HG02642 (cell line): ENCODE data around the gene MGAT5B.

Experiments used
- ATAC-seq: cut with Tn5 transposase; IDR thresholded peaks from one replicate; pipeline ENCODE4 v1.9.1; 2021; ENCODE audit warnings: mild to moderate bottlenecking; ENCODE audit not compliant: unreplicated experiment, poor library complexity

The MGAT5B gene

DNA sequence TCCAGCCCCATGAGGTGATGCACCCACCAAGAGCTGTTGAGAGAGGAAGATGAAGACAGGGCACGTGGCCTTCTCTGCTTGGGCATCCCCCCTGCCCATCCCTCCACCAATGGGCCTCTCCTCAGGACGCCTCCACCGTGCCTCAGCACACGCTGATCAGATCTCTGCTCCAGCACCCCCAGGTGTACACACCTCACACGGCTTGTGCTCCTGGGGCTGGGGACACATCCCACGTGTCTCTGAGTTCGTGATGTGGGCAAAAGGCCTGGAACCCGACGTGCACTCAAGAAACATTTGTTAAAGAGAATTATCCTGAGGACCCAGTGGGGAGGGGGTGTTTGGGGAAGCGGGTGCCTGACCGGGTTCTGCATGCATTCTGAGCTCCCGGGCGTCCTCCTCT, 55.3 kb downstream of the MGAT5B start:
- ATAC-seq = no peak

DNA sequence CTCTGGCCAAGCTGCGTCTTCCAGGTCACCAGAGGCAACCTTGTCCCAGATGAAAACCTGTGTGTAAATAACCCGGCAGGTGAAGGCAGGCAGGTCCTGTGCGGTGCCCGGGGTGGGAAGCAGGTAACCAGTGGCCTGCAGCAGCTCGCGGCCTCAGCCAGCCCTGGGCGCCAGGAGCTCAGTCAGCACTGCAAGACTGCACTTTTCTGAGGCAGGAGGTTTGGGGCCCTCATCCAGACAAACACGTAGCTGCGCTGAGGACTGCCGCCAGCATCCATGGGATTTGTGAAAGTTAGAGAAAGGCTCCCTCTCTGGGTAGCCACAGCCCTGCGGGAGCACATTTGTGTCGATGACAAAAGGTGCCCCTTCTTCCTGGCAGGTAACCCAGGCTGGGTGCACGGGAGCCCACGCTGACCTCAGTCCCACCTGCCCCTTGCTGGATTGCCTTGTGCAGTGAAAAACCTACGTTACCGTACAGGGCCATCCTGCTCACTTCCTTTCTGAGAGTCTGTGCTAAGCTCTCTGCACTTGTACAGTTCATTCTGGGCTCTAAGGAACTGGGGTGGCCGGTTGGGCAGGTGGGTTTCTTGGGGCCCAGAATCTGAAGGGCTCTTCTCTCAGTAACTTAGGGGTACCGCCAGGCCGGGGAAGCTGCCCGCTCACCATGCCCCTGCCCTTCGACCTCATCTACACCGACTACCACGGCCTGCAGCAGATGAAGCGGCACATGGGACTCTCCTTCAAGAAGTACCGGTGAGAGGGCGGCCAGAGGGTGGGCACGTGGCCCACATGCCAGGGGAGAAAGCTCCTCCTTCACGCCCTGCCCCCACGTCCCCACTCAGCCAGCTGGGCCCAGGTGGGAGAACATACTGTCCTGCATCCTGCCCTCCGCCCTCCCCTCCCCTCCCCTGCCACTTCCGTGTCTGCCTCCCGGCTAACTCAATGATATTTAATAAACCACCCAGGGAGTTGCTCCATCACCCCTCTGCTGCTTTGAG, 56.4 kb downstream of the MGAT5B start:
- no peak for ATAC-seq

DNA sequence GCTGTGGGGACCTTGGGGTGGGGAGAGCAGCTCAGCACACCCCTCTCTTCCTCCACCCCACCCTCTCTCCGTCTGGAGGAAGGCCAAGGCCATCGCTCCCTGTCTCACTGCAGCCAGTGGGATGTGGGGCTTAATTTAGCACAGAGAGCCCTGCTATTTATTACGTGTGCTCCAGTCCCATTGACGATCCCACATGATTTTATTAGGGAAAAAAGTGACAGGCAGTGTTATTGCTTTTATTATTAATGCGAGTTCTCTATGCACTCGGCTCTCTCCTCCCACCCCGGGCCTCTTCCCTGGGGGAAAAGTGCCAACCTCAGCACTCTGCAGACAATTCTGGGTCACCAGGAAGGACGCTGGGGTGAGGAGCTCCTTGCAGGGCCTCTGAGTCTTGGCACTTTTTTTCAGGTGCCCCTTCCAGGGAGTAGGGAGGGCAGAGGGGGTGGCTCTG, 57.3 kb downstream of the MGAT5B start:
- ATAC-seq = no peak

DNA sequence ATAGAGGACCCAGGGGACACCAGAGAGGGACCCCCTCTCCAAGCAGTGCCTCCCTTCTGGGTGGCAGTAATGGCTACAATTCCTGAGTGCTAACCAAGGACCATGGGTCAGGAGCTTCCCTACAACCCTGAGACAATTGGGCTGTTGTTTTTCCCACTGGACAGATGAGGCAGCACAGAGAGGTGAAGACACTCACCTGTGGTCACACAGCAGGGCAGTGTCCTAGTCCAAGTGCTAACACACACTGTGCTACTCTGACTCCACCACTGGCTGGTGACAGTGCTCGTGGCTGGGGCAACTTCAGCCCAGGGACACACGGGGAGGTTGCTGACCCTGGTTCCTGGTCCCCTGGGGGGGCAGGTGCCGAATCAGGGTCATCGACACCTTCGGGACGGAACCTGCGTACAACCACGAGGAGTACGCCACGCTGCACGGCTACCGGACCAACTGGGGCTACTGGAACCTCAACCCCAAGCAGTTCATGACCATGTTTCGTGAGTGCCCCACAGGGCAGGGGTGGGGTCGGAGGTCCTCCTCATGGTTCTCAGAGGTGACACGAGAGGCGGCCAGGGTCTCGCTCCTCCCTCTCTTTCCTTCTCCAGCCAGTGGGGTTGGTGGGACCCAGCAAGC, 58.1 kb downstream of the MGAT5B start:
- no peak for ATAC-seq

DNA sequence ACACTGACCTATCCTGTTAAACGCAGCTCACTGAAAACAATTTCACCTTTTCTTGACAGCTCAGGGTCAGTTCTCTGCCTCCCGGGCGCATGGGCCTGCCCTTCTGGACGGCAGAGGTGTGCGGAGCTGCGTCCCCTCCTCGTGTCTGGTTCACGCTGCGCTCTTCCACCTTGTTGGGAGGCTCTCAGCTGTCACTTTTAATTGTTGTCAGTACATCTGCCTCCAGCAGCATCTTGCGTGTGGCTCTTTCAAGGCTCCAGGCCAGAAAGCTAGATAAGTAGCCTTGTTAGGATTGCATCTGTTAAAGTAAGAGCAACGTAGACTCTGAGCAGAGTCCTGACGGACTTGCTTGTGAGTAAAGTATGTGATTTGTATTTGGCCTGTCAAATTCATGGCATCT, 59.4 kb downstream of the MGAT5B start:
- ATAC-seq = no peak

DNA sequence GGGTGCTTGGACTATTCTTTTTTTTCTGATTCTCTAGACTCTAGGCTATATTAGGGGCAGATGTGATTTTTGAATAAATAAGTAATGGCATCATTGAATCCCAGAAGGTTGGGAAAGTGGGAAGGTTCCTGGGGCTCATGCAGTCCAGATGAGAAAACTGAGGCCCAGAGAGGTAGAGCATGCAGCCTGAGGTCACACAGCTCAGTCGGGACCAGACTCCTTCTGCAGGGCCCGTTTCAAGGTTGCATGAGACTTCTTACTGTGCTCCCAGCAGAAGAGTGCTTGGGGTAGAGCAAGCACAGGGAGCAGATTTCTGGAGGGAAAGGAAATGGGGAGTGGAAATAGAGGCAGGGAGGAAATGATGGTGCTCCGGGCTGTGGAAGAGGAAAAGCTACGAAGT, 59.8 kb downstream of the MGAT5B start:
- ATAC-seq = no peak

DNA sequence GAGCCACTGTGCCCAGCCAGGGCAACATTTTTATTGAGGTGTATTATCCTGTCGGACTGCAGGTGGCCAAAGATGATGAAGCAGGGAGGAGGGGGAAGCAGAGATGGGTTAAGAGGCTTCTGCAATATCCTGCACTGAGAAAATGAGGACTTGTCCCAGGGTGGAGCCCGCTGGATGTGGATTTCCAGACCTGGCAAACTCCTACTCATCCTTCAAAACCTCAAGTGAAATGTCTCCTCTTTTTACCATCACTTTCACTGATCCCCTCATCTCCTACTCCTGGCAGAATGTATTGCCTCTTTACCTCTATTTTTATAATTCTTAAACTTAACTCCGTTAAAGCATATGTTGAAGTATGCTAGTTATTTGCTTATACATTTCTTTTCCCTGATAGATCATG, 60.9 kb downstream of the MGAT5B start:
- ATAC-seq = no peak

DNA sequence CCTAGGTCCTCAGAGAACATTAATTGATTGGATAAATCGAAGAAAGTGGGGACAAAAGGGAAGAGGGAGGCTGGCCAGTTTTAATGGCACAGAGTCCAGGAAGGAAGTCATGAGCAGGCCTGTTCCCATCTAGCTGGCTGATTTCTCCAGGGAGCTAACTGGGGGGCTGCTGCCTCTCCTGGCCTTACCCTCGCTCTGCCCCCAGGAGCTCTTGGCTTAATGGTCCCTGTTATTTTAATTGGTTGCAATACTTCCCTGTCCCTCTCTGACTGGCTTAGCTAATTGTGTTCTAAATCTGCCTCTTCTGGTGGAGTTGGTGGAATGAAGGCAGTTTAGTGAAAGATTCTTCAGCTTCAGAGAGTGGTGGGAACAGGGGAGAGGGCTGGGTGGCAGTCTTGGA, 61.4 kb downstream of the MGAT5B start:
- ATAC-seq = no peak

DNA sequence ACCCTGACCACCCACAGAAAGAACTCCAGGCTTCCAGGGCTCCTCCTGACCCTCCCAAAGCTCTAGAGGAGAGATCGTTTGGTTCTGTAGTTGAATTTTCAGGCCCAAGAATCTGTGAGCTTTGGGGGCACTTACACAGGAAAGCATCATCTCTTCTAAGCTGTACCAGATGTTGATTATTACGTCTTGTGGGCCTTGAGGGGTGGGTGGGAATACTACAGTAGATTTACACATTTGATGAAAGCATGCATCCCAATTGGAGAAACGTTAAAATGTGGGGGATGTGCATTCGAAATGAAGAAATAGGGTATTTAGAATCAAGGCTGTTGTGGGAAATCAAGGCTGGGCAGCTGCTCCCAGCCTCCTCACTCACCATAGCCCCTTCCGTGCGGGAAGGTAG, 61.9 kb downstream of the MGAT5B start:
- ATAC-seq = no peak

DNA sequence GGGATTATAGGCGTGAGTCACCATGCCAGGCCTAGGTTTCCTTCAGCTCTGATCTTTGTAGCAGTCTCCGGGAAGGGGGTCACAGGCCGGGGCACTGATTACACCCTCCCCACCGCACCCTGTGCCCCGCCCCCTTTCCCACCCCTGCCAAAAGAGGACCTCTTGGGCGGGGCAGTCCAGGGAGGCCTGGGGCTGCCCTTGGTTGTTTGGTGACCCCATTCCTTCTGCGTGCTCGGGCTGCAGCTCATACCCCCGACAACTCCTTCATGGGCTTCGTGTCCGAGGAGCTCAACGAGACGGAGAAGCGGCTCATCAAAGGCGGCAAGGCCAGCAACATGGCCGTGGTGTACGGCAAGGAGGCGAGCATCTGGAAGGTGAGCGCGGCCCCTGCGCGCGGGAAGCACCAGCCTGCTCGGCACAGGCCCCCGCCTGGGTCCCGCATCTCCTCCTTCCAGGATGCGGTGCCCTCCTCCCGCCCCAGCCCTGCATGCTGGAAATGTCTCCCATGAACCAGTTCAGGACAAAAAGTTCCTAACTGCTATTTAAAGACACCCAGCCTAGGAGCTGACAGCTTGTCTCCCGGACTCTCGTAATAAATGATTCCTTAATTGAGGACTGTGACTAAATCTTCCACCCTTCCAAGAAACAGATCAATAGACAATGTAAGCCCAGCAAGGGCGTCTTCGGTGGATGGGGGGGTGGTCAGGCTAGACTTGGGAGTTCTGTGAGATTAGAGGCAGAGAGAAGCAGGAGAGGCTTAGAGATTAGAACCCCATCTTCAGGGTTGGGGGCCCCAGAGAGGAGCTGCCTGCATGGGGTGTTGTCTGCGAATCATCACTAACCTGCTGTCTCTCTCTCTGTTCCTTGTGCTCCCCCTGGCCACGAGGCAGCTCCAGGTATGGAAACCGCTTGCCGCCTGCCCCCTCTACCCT, 64.5 kb downstream of the MGAT5B start:
- ATAC-seq = no peak

DNA sequence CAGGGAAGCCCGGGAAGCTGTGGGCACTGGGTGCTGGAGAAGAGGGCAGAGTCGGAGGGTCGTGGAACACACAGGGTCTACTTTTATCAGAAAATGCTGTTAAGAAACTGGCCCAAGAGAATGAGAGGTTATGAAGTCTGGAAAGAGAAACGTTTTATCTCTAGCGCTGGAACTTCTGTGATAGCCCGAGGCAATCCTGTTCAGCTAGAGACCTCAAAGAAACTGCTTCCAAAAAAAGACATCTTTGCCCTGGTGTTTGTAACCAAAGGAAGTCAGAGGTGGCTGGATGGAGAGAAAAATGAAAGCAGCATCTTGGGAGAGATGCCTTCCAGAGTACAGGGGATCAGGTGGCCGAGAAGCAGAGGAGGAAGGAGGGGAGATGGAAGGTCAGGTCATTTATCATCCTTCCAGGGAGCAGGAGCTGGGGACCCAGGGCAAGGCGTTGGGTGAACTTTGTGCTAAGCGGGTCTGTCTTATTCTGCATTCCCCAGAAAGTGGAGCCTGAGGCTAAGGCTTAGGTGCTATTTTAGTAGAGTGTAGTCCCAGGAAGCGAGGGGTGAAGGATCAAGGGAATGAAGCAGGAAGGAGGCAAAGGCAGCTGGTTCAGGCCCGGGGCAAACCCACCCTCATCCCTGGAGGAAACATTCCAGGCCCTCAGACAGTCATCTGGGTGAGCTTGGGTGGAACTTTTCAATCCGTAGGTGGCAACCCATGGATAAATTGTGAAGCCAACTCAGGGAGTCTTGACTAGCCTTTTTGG, 66.5 kb downstream of the MGAT5B start:
- ATAC-seq = no peak

DNA sequence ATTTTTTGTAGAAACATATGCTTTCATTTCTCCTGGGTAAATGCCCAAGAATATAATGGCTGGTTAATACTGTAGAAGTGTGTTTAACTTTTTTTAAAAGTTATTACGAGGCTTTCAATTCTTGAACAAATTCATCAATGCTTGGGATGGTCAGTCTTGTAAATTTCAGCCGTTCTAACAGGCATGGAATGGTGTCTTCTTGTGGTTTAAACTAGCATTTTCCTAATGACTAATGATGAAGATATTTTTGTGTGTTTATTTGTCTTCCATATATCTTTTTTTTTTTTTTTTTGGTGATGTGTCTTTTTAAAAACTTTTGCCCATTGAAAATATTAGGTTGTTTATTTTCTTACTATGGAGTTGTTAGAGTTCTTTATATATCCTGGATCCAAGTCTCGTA, 67.1 kb downstream of the MGAT5B start:
- no peak for ATAC-seq

DNA sequence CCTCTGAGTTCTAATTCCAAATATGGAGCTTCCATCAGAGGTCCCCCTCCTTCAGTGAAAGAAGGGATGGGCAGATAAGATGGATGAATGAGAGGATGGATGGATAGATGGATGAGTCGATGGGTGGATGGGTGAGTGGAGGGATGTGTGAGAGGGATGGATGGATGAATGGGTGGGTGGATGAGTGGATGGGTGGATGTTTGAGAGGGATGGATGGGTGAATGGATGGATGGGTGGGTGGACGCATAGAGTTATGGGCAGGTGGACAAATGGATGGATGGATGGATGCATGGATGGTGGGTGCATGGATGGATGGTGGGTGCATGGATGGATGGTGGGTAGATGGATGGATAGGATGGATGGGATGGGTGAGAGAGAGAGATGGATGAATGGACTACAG, 69.0 kb downstream of the MGAT5B start:
- ATAC-seq = no peak

DNA sequence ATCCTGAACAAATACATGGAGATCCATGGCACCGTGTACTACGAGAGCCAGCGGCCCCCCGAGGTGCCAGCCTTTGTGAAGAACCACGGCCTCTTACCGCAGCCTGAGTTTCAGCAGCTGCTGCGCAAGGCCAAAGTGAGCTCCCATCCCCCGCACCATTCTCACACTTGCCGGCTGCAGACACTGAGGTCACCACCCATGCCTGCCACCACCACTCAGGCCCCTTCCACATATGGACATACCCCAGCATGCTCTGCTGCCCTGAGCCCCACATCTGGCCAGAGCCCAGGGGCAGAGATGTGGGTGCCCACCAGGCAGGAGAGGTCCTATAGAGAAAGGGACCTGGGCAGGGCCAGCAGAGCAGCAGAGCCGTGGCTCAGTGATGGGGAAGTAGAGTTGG, 69.8 kb downstream of the MGAT5B start:
- ATAC-seq = no peak

DNA sequence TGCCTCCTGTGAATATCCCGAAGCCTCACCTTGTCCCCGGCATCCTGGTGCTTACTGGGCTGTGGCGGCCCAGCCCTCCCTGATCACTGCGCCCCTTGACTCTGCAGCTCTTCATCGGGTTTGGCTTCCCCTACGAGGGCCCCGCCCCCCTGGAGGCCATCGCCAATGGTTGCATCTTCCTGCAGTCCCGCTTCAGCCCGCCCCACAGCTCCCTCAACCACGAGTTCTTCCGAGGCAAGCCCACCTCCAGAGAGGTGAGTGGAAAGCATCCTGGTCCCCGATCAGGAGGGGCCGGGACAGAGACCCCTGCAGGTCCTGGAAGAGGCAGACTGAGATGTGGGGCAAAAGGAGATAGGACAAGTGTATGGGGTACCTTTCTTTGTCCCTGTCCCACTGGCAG, 72.1 kb downstream of the MGAT5B start:
- no peak for ATAC-seq

DNA sequence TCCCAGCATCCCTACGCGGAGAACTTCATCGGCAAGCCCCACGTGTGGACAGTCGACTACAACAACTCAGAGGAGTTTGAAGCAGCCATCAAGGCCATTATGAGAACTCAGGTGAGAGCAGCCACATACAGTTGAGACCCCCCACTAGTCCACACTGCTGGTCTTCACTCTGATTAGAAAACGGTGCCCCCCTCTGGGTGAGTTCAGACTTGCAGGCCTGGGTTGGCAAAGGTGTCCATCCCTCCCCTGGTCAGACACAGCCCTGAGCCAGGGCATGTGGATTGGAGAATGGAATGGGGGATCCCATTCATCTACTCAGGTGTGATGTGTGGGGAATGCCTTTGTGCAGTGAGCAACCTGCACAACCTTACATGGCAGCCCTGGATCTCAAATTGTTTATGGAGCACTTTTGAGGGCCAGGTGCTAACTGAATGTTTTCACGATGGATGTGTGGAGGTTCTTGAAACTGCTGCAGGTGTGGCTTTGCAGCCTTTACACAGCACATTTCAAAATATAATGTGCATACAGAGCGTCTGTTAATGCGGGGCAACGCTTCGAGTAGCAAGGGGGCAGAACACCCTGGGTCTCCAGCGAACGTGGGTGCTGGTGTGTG, 72.6 kb downstream of the MGAT5B start:
- no peak for ATAC-seq

DNA sequence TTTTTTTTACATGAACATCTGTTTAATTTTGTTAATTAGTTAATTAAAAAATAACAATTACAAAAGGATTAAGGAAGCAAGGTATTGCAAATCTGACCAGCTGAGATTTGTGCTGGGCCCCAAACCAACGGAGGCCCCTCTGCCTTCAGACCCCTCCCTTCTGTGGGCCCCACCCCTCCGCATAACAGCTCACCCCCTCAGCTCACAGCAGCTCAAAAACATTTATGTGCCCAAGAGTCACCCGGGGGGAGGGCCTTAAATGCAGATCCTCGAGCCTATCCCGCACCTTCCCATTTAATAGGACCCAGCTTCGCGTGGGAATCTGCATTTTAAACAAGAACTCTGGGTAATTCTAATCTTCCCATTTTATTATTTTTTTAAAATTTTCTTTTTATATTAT, 75.0 kb downstream of the MGAT5B start:
- no peak for ATAC-seq

DNA sequence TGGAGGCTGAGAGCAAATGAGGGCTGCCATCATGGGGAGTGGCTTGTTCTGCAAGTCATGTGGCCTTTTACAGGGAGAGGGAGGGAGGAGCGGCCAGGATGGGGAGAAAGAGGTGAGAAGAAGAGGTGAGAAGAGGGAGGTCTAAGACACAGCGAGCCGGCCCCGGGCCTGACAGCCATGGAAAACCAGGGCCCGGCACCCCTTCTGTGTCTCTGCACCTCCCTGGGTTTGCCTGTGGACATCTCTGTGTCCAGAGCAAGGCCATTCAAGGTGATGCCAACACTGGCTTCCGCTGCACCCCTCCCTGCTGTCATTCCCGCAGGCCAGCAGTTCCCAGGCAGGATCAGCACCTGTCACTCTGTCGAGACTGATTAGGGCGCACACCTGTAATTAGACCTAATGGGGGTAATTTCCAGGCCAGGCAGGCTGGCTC, 75.6 kb downstream of the MGAT5B start:
- no peak for ATAC-seq

DNA sequence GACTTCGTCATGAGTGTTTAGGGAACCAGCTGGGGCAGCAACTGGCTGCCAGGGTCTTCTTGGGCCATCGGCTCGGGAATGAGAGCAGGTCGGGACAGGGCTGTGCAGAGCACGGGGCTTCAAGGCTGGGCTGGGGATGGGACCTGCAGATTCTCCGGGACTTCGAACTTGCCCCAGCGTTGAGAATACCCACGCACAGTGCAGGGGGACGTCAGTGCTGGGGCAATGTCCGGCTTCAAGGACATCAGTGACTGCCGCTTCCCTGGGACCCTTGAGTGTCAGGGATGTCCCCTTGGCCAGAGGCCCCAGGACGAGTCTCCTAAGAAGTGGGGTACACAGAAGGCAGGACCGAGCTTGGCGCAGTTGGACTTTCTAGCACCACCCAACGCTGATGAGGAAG, 76.3 kb downstream of the MGAT5B start:
- no peak for ATAC-seq
